Measurements from ENCODE around the gene GPR179. TPM values are rescaled to one million over a fixed set of nuclear protein-coding genes. Genes with fewer than 3 reads are reported as not detected.
A peak's percentile ranks its signal among the peaks of the same experiment; 100 is the strongest.

Gene GPR179
- total RNA-seq, 1 donor from 2014 or later = 0.21 TPM

GRCh38 chr17:38349097-38349730, 5.5 kb upstream of the GPR179 start:
- peak; percentile 95 for DNase-seq

- no peak for DNase-seq
These were observed 2.0 kb upstream of the GPR179 start for GRCh38 chr17:38345743-38346142.

DNA sequence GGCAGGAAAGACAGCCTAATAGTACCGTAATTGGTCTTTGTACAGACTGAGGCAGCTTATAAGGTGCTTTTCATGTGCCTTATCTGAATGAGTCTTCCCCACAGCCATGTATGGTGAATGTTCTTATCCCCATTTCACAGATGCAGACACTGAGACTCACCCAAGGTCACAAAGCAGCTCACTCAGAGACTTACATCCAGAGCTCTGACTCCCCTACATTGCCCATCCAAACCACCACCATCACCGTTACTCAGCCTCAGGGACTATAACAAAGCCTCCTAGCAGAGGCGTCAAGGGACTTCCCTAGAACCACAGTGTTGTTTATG, 627 bp upstream of the GPR179 start:
- no peak for DNase-seq

DNA sequence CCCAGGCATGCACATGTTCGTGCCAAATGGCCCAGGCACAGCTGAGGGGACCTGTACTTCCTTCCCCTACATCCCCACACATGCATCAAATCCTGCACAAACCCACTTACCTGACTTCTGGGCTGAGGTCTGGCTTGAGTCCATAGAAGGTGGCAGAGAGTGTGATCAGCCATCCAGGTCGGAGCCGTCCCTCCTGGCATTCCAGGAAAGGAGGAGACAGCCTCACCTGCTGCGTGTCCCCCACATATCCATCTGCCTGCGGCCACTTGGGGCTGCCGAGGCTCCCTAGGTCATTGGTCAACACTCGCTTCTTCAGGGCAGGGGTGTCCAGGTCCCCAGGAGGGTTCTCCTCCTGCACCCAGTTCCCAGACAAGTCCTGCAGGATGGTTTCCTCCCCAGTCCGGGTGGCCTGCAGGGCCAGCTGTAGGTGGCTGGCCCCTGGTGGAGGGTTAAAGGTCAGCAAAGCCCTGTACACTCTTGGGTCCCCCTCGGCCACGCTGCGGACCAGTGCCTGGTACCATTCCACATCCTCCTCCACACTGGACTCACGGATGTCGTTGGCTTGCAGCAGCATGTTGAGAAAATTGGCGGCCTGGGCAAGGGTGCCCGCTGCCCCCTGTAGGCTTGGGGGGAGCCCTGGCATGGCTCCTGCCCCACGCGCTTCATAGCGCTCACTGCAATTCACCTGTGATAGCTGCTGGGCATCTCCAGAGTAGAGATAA, 709 bp downstream of the GPR179 start:
- no peak for DNase-seq

DNA sequence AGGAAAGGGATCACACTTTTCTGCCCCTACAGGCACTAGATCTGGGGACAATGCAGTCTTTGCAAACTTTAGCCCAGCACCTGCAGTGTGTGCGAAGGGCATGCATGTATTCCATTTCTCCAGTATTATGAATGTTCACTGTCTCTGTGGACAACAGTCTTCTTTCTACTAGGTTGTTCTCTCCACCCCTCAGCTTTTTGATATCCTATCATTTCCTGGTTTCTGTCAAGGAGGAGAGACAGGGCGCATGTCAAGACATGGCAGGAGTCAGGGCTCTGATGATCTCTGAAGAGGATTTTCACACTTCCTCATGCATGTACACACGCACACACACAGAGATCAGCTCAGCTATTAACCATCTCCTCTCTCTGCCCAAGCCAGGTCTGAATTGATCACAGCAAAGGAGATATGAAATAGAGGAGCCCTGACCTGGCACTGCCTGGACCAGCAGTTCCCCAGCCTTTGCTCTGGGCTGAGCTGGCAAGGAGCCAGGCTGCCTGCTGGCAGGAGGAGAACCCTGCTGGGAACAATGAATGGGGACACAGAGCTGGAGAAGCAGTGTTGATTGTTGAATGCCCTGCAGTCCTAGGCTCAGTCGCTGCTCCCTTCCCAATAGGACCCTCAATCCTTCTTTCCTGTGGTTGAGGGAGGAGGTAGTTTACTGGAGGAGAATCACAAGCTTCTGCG, 2.6 kb downstream of the GPR179 start:
- DNase-seq = peak; percentile 69

- DNase-seq = no peak
These were observed 3.9 kb downstream of the GPR179 start for GRCh38 chr17:38339891-38340290.

GRCh38 chr17:38338535-38338934, 5.2 kb downstream of the GPR179 start:
- DNase-seq = no peak

DNA sequence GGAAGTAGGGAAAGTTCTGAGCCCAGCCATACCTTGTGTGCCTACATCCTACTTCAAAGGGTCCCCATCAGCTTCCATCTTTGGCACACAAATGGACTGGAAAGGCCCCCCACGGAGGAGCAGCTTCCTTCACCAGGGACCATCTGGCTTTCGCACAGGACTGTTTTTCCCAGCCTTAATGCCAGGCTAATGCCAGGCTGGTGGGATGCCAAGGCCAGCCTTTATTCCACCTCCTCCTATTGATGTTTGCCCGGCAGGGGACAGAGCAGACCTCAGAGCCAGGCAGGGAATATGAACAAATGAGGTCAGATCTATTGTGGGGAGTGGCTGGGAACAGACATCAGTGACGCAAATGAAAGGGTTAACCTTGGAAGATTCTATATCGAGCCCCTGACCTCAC, 5.7 kb downstream of the GPR179 start:
- no peak for DNase-seq

DNA sequence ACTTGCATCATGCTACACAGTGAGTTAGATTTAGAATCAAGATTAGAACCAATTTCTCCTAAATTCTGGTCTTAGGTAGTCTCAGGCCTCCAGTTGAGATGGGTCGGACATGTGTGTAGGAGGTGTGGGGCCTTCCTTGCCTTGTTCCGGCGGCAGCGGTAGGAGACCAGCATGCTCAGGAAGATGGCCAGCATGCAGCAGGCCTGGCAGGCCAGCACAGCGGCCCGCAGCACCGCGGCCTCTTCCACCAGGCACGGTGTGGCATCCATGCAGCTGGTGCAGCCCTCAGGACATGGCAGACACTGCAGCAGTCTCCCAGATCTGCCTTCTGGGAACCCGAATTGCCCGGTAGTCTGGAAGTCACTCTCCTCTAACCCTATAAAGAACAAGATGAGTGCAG, 6.9 kb downstream of the GPR179 start:
- no peak for DNase-seq

- DNase-seq = no peak
These were observed 9.0 kb downstream of the GPR179 start for GRCh38 chr17:38334480-38335364.

GRCh38 chr17:38333635-38334295, 10.0 kb downstream of the GPR179 start:
- DNase-seq = no peak

GRCh38 chr17:38332735-38333134, 11.0 kb downstream of the GPR179 start:
- no peak for DNase-seq

GRCh38 chr17:38330941-38331411, 12.8 kb downstream of the GPR179 start:
- DNase-seq = no peak

- no peak for DNase-seq
These were observed 13.7 kb downstream of the GPR179 start for GRCh38 chr17:38329808-38330730.

- no peak for DNase-seq
These were observed 14.5 kb downstream of the GPR179 start for GRCh38 chr17:38329284-38329683.

DNA sequence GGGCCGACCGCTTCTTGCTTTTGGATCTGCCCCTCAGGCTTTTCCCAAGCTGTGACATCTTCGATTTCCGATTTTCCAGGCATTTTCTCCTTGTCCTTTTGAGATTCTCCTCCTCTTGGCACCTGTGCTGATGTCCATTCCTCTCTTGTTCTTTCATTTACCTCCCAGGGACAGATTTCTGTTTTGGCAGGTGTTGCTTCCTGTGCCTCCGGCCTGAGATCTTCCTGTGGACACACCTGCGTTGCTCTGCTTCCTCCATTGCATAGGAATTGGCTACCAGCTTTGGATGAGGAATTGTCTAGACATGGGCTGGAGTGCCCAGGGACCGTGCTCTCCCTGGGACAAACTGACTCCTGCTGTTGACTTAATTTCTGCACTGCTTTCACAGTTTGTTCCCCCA, 15.1 kb downstream of the GPR179 start:
- no peak for DNase-seq

- no peak for DNase-seq
These were observed 15.8 kb downstream of the GPR179 start for GRCh38 chr17:38327936-38328335.

DNA sequence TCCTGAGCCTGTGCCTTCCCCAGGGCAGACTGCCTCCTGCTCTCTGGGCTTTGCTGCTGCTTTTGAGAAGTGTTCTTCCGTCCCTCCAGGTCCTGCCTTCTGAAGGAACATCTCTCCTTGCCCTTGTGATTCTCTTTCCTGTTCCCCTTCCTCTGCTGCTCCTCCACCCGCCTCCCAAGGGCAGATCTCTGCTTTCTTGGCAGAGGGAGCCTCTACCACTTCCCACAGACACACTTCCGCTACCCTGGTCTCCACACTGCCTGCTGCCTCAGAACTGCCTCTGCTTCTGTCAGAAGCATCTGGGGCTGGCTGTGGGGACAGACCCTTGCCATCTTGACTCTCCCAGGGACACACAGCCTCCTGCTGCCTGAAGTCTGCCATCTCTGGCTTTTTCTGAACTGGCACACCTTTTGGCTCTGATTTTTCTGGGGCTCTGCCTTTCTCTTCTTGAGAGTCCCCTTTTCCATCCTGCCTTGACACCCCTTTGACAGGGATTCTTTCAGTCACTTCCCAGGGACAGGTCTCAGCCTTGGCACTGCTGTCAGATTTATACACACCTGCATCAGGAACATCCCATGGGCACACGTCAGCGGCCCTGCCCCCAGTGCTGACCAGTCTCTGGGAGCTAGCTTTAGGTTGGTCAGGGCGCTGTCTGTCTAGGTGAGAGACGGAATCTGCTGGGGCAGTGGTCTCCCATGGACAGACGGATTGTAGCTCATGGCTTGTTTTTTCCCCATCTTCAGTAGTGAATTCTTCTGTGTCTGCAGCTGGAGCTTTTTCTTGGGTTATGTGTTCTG, 16.6 kb downstream of the GPR179 start:
- DNase-seq = no peak

DNA sequence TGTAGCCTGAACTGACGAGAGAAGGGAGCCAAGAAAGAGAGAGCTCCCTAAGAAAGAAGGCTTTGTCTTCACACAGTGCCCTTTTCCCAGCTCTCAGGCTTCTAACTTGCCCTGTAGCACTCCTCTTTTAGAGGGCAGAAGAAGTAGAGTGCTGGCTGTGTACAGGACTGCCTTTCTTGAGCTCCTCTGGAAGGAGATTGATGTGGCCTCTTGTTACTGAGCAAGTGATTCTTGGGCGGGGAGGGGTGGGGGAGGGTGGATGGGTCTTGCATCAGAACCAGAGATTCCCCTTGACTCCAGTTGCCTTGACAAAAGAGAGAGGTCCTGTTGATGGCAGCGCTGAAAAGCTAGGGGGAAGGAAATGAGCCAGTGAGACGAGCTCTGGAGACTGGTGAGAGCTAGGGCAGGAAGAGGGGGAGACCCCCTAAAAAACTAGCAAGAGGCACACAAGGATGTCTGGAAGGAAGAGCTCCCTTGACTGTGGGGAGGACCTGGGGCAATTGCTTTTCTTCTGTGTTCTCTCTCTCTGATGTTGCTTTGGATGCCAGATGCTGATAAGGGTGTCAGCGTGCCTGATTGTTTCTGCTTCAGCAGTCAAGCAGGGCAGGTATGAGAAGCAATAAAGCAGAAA, 18.4 kb downstream of the GPR179 start:
- DNase-seq = no peak

Measured in tongue (tissue), 2 donors.